Measurements from ENCODE around the gene NUDT5. TPM values are rescaled to one million over a fixed set of nuclear protein-coding genes. Genes with fewer than 3 reads are reported as not detected.

The NUDT5 gene
- total RNA-seq, 2 donors from 2014 or later: 10.8 to 12.8 TPM

DNA sequence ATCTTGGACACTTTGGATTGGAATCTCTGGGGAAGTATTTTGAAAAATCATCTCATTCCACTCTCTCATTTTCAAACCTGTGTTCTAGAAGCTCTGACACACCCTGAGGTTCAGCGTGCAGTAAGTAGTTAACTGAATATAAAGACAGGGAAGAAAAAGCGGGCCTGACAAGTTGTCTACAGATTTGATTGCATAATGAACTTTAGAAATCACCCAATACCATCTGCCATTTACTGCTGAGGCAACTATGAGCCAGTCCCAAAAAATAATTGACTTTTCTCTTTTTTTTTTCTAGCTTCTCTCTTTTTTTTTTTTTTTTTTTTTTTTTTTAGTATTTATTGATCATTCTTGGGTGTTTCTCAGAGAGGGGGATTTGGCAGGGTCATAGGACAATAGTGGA is 29.8 kb upstream of the NUDT5 start:
- Histone ChIP-seq H3K4me1 (peaks cover 0 to 25% of the 10 kb centered on the region in 2 donors), H3K27ac (no peak overlapping the region), H3K4me3 (no peak overlapping the region), H3K27me3 (no peaks in the 10 kb centered on the region), H3K36me3 (peaks cover 7% of the 10 kb centered on the region), H3K9me3 (no peaks in the 10 kb centered on the region)
- no peak for DNase-seq (ENCODE audit: low spot score)
- TF ChIP-seq, protein P1, sequence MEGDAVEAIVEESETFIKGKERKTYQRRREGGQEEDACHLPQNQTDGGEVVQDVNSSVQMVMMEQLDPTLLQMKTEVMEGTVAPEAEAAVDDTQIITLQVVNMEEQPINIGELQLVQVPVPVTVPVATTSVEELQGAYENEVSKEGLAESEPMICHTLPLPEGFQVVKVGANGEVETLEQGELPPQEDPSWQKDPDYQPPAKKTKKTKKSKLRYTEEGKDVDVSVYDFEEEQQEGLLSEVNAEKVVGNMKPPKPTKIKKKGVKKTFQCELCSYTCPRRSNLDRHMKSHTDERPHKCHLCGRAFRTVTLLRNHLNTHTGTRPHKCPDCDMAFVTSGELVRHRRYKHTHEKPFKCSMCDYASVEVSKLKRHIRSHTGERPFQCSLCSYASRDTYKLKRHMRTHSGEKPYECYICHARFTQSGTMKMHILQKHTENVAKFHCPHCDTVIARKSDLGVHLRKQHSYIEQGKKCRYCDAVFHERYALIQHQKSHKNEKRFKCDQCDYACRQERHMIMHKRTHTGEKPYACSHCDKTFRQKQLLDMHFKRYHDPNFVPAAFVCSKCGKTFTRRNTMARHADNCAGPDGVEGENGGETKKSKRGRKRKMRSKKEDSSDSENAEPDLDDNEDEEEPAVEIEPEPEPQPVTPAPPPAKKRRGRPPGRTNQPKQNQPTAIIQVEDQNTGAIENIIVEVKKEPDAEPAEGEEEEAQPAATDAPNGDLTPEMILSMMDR (IDR thresholded peaks at IDR 0.05): no peak

DNA sequence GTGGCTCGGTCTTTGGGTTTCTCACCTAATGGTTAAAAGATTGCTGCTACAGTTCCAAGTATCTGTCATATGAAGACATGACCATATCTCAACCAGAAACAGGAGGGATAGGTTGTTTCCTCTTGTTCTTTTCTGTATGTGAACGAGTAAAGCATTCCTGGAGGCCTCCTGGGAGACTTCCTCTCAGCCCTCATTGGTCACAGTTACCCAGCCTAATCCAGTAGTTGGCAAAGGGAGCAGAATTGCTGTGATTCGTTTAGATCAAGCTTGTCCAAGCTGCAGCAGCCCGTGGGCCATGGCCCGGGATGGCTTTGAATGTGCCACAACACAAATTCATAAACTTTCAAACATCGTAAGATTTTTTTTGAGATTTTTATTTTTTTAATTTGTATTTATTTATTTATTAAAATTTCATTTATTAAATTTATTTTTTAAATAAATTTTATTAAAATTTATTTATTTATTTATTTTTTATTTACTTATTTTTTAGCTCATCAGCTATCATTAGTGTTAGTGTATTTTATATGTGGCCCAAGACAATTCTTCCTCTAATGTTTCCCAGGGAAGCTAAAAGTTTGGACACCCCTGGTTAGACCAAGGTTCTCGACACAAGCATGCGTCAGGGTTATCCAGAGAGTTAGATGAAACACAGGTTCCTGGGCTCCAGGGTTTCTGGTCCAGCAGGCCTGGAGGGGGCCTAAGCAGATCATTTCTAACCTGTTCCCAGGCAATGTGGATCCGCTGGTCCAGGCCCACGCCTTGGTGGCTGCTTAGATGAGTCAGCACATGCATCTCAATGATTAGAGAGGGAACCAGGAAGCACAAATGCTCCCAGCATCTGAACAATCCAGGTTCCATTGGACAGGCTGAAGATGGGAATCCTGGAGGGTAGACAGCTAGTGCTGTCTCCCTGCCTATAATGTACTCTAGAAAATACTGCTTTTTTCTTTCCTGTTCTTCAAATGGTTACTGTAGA is 25.9 kb upstream of the NUDT5 start:
- peak overlapping the region; percentile 31 to 58 for H3K27ac ChIP-seq
- no peak overlapping the region for H3K4me3 ChIP-seq
- no peaks in the 10 kb centered on the region for H3K9me3 ChIP-seq
- H3K36me3 ChIP-seq: peaks cover 28% of the 10 kb centered on the region
- DNase-seq (ENCODE audit: low spot score): no peak
- no peaks in the 10 kb centered on the region for H3K27me3 ChIP-seq
- H3K4me1 ChIP-seq: peaks cover 0 to 38% of the 10 kb centered on the region in 2 donors
- TF ChIP-seq, protein P1 (IDR thresholded peaks at IDR 0.05): no peak

DNA sequence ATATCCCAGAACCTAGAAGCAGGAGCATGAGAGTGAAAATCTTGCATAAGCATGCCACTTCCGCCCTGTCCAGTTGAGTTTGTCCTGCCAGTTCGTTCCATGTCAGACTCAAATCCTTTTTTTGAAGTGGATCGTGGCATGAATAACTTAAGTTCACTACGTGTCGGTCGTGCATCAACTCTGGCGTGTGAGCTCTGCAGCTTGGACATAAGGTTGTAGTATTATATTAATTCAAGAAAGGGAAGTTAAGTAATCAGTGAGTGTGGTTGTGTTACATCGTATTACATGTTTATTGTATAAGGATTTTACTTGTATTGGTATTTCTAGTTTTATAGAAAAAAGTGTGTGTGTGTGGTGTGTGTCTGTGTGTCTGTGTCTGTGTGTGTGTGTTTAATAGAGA is 23.3 kb upstream of the NUDT5 start:
- Histone ChIP-seq H3K4me1 (peaks cover 0 to 48% of the 10 kb centered on the region in 2 donors), H3K4me3 (no peak overlapping the region), H3K27me3 (no peaks in the 10 kb centered on the region), H3K36me3 (peaks cover 29% of the 10 kb centered on the region), H3K27ac (no peak overlapping the region), H3K9me3 (no peaks in the 10 kb centered on the region)
- DNase-seq (ENCODE audit: low spot score): no peak
- TF ChIP-seq, protein P1 (IDR thresholded peaks at IDR 0.05): no peak

DNA sequence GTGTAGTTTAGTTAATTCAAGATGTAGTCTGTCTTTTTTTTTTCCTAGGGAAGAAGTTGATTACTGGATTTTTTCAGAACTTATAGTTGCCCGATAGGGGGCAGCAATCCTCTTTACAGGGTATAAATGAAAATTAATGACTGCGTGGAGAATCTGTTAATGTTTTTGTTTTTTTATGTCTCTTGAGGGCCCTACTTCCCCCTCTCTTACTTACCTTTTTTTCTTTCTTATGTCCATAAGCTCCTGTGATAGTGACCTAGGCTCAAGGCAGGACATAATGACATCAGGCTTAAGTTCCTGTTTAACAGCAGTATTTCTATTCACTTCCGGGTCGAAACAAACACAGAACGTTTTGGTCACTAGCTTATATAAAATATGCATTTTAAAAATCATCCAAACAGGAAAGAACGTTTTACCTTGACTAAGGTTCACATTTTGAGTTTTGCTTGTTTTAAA is 19.1 kb upstream of the NUDT5 start:
- H3K27ac ChIP-seq: peak overlapping the region; percentile 9 to 57
- H3K9me3 ChIP-seq: no peaks in the 10 kb centered on the region
- peaks cover 0 to 29% of the 10 kb centered on the region in 2 donors for H3K4me1 ChIP-seq
- no peaks in the 10 kb centered on the region for H3K27me3 ChIP-seq
- H3K4me3 ChIP-seq: peak overlapping the region in 1 of 2 donors; percentile 13
- TF ChIP-seq, protein P1 (IDR thresholded peaks at IDR 0.05): peak; percentile 49 to 80
- peaks cover 58% of the 10 kb centered on the region for H3K36me3 ChIP-seq
- DNase-seq (ENCODE audit: low spot score): no peak

DNA sequence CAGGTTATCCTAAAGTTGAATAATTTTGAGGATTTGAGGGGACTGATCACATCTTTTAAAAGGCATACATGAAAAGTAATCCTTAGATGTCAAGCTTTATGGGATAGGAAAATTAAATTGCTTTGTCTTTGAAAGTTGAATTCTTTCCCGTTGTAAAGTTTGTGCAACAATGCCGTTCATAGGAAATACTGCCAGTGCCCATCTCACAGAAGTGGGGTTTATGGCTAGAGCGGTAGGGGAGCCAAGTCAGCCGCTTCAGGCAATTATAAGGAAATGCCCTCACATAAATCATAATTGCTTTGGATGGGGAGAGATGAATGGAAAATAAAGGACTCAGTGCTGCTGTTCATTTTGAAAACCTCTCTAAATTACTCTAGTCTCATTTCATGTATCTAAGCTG is 18.4 kb upstream of the NUDT5 start:
- Histone ChIP-seq H3K4me1 (peaks cover 0 to 28% of the 10 kb centered on the region in 2 donors), H3K9me3 (no peaks in the 10 kb centered on the region), H3K27me3 (no peaks in the 10 kb centered on the region), H3K27ac (peak overlapping the region in 1 of 2 donors; percentile 9), H3K36me3 (peaks cover 55% of the 10 kb centered on the region), H3K4me3 (no peak overlapping the region)
- TF ChIP-seq, protein P1 (IDR thresholded peaks at IDR 0.05): no peak
- DNase-seq (ENCODE audit: low spot score): no peak
